HFFc6 (cell line): ENCODE data around the gene ARID5B. TPM values are rescaled to one million over a fixed set of nuclear protein-coding genes. Genes with fewer than 3 reads are reported as not detected.

Source experiments
- DNase-seq: peaks from one replicate; pipeline ENCODE4 v3.0.0-alpha.2; 2018
- H3K27ac Mint-ChIP-seq: 2 replicates; pipeline ENCODE4 v1.8.0; 2020; ENCODE audit warnings: mild to moderate bottlenecking, mixed read lengths
- H3K27me3 Mint-ChIP-seq: 2 replicates; pipeline ENCODE4 v1.8.0; 2021; ENCODE audit warnings: mild to moderate bottlenecking, moderate library complexity, mixed read lengths; ENCODE audit not compliant: insufficient read depth
- H3K36me3 Mint-ChIP-seq: 2 replicates; pipeline ENCODE4 v1.8.0; 2021; ENCODE audit warnings: low read depth, mixed read lengths
- H3K4me1 Mint-ChIP-seq: 2 replicates; pipeline ENCODE4 v1.8.0; 2020; ENCODE audit warnings: low read depth, mixed read lengths
- H3K4me3 Mint-ChIP-seq: 2 replicates; pipeline ENCODE4 v1.8.0; 2020; ENCODE audit warnings: mild to moderate bottlenecking, moderate library complexity, mixed read lengths
- H3K9me3 Mint-ChIP-seq: 2 replicates; pipeline ENCODE4 v1.8.0; 2020; ENCODE audit warnings: mild to moderate bottlenecking, mixed read lengths
- total RNA-seq, 6 experiments: library from RNA; stranded (reverse); fragmentation: NEBNext Ultra II Directional; extraction: Animal tissue kit (Norgen Biotek cat#: 25700); gene quantifications; 2 replicates in 1 of 6; 3 replicates in 5 of 6; pipeline ENCODE4 v1.2.3, GENCODE V29; 2021
- TF ChIP-seq, protein P1 (sequence below): fragments of 200-600 bp; sonication (generic); IDR thresholded peaks from 2 replicates; pipeline ENCODE4 v1.5.0; 2021; ENCODE audit warnings: antibody characterized with exemption, mild to moderate bottlenecking

The ARID5B gene
- total RNA-seq, 6 experiments from 2014 or later: 102 to 142 (median 131) TPM

DNA sequence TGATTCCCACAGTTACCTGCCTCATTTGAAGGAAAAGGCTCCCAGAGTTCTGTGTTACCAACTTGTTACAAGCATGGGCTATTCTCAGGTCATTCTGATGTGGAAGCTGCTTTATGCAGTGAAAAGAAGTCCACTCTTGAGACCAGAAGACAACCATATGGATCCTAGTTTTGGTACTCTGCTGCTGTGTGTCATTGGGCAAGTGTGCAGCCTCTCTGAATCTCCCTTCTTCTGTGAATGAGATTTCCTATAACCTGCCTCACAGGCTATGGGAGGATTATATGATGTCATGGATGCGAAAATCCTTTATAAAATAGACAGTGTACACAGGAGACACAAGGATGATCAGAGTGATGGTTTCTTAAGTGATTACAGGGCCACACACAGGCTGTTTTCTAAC, 166.1 kb downstream of the ARID5B start:
- H3K27ac Mint-ChIP-seq: peak overlapping the region; percentile 50; the same call in 1 of the 2 replicates
- H3K4me1 Mint-ChIP-seq: peaks cover 55% of the 10 kb centered on the region
- H3K4me3 Mint-ChIP-seq: 0 out of 2 replicates have a peak overlapping the region, but pooled peaks have one; percentile 22
- TF ChIP-seq, protein P1, sequence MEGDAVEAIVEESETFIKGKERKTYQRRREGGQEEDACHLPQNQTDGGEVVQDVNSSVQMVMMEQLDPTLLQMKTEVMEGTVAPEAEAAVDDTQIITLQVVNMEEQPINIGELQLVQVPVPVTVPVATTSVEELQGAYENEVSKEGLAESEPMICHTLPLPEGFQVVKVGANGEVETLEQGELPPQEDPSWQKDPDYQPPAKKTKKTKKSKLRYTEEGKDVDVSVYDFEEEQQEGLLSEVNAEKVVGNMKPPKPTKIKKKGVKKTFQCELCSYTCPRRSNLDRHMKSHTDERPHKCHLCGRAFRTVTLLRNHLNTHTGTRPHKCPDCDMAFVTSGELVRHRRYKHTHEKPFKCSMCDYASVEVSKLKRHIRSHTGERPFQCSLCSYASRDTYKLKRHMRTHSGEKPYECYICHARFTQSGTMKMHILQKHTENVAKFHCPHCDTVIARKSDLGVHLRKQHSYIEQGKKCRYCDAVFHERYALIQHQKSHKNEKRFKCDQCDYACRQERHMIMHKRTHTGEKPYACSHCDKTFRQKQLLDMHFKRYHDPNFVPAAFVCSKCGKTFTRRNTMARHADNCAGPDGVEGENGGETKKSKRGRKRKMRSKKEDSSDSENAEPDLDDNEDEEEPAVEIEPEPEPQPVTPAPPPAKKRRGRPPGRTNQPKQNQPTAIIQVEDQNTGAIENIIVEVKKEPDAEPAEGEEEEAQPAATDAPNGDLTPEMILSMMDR: no peak
- H3K27me3 Mint-ChIP-seq: peaks cover 12% of the 10 kb centered on the region
- no peaks in the 10 kb centered on the region for H3K9me3 Mint-ChIP-seq
- peaks cover 81% of the 10 kb centered on the region for H3K36me3 Mint-ChIP-seq
- DNase-seq: no peak

DNA sequence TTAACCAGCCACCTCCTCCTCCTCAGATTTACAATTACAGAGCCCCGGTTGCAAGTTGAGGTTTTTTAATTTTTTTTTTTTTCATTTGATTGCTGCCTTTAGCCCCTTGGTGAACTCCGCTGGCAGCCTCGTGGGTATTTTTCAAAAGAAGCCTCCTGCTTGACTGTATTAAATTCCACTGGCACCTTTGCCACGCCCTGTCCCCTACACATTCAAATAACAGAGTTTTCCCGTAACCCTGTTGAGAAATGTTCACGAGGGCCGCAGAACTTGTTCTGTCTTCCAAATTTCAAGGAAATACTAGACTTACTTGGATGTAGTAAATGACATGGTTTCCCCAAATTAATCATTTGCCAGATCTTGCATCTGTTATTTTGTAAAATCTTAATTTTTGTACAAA, 167.0 kb downstream of the ARID5B start:
- no peak for DNase-seq
- Mint-ChIP-seq H3K4me3 (no peak overlapping the region; the same call in 1 of the 2 replicates), H3K36me3 (peaks cover 81% of the 10 kb centered on the region), H3K9me3 (no peaks in the 10 kb centered on the region), H3K27me3 (peaks cover 15% of the 10 kb centered on the region), H3K4me1 (peaks cover 55% of the 10 kb centered on the region), H3K27ac (peak overlapping the region; percentile 31; the same call in 1 of the 2 replicates)
- TF ChIP-seq, protein P1: no peak

DNA sequence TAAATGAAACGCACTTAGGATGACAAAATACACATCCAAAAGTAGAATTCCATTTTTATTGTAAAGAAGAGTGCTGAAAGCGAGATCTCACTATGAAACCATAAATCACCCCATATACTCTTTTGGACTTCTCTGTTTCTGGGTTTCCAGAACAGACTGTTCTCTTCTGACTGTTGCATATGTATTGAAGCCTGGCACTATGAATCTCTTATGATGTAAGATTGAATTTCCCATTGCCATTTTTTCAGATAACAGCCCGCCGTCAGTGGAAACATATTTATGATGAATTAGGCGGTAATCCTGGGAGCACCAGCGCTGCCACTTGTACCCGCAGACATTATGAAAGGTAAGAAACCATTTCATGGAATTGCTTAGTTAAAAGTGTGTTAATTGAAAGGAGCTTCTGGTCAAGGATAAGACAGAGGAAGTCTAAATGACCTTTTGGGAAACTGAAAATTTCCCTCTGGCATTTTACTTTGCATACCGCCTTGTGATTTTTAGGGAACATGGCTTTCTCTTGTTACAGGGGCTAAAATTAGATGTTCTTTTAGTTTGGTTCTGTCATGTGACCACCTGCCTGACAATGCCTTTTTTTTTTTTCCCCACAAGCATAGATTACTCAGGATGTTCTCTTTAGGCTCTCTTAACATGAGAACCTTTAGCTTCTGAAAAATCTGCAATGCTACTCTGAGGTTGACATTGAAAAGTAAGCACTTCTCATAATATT, 168.1 kb downstream of the ARID5B start:
- Mint-ChIP-seq H3K9me3 (no peaks in the 10 kb centered on the region), H3K4me3 (no peak overlapping the region; the same call in 1 of the 2 replicates), H3K27me3 (peaks cover 15% of the 10 kb centered on the region), H3K27ac (peak overlapping the region; percentile 55), H3K36me3 (peaks cover 80% of the 10 kb centered on the region), H3K4me1 (peaks cover 55% of the 10 kb centered on the region)
- TF ChIP-seq, protein P1: no peak
- no peak for DNase-seq

DNA sequence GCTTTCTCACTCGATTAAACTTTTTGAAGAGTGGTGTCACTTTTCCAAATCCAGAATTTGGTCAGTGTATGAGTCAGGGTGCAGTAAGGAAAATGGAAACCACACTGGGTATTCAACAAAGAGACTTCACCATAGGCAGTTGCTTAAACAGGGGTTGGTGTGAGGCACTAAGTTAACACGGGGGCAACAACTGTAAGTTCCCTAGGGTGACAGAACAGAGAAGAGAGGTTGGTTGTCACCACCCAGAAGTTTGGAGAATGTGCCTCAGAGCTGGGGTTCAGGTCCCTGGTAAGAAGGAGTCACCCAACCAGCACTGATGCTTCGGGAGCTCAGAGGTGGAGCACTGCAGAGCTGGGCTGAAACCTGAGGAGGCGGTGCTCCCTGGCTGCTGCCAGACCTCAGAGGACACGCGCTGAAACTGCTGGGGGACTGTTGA, 170.4 kb downstream of the ARID5B start:
- peak overlapping the region; percentile 76 for H3K27ac Mint-ChIP-seq
- peaks cover 83% of the 10 kb centered on the region for H3K36me3 Mint-ChIP-seq

DNA sequence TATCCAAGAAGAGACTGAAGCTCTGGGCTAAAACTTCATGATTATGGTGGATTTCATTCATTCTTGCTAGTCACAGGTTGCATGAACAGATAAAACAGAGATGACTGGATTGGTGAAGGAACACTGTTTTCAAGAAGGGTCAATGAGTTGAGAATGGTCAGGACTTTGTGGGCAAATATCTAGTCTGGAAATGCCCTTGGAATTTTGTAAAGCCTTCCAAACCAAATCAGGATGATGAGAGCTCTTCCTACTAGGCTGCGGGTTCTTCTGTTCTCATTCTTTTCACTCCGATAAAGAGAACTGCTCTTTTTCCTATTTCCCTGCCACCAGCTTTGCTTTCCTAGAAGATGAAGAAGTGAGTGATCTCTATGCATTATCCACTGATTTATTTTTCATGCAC, 171.4 kb downstream of the ARID5B start:
- DNase-seq: no peak
- Mint-ChIP-seq H3K27me3 (peaks cover 24% of the 10 kb centered on the region), H3K36me3 (peaks cover 88% of the 10 kb centered on the region), H3K4me1 (peaks cover 87% of the 10 kb centered on the region), H3K27ac (peak overlapping the region; percentile 89), H3K9me3 (no peaks in the 10 kb centered on the region), H3K4me3 (peak overlapping the region; percentile 52; the same call in 1 of the 2 replicates)
- TF ChIP-seq, protein P1: no peak

More for the DNA sequence above, 170.4 kb downstream of the ARID5B start:
- TF ChIP-seq, protein P1: no peak
- H3K4me1 Mint-ChIP-seq: peaks cover 76% of the 10 kb centered on the region
- no peak for DNase-seq
- H3K4me3 Mint-ChIP-seq: peak overlapping the region; percentile 42
- H3K27me3 Mint-ChIP-seq: peaks cover 24% of the 10 kb centered on the region
- no peaks in the 10 kb centered on the region for H3K9me3 Mint-ChIP-seq
